A673 (cell line): ENCODE measurements around the gene OTOGL. TPM values are rescaled to one million over a fixed set of nuclear protein-coding genes. Genes with fewer than 3 reads are reported as not detected.

ENCODE experiments used
- BruUV-seq: library from RNA; stranded (reverse); fragments of 400-500 nt; replicated peaks from 2 replicates; lab custom pipeline; 2021; lab: Mats Ljungman, UMichigan
- CTCF ChIA-PET: fragments of 300-600 bp; sonication (Branson Sonifier 250); formaldehyde crosslinking; loops from one replicate; lab custom pipeline; 2022; ENCODE audit warnings: antibody characterized with exemption; lab: Charles Lee
- POLR2A ChIA-PET: fragments of 300-600 bp; sonication (Branson Sonifier 250); formaldehyde crosslinking; loops from one replicate; lab custom pipeline; 2022; ENCODE audit warnings: antibody characterized with exemption; ENCODE audit not compliant: low non-redundant PET; lab: Charles Lee
- DNase-seq: peaks from one replicate; pipeline ENCODE4 v3.0.0-alpha.2; 2015; ENCODE audit warnings: low spot score
- H3K27ac ChIP-seq: fragments of 200-600 bp; sonication (generic); 2 replicates; pipeline ENCODE4 v1.5.1; 2016; ENCODE audit warnings: mixed run types, low read depth, mild to moderate bottlenecking, mixed read lengths, antibody characterized with exemption, low read length; ENCODE audit not compliant: poor library complexity, severe bottlenecking
- H3K27me3 ChIP-seq: fragments of 200-600 bp; sonication (generic); replicated peaks from 2 replicates; pipeline ENCODE4 v1.6.1; 2017; ENCODE audit warnings: mixed run types, low read depth, mild to moderate bottlenecking, mixed read lengths, antibody characterized with exemption, low read length; ENCODE audit not compliant: insufficient read depth, poor library complexity
- H3K36me3 ChIP-seq: fragments of 200-600 bp; sonication (generic); 2 replicates; pipeline ENCODE4 v1.6.1; 2016; ENCODE audit warnings: mixed run types, mild to moderate bottlenecking, mixed read lengths, antibody characterized with exemption, low read length; ENCODE audit not compliant: insufficient read depth, poor library complexity, severe bottlenecking
- H3K4me1 ChIP-seq: fragments of 200-600 bp; sonication (generic); 2 replicates; pipeline ENCODE4 v1.6.1; 2017; ENCODE audit warnings: mixed run types, mild to moderate bottlenecking, mixed read lengths, antibody characterized with exemption, low read length; ENCODE audit not compliant: insufficient read depth, poor library complexity, severe bottlenecking
- H3K4me3 ChIP-seq: fragments of 200-600 bp; sonication (generic); 2 replicates; pipeline ENCODE4 v1.5.1; 2016; ENCODE audit warnings: low read depth, mixed run types, mild to moderate bottlenecking, mixed read lengths, low read length; ENCODE audit not compliant: poor library complexity, severe bottlenecking
- H3K9me3 ChIP-seq: fragments of 200-600 bp; sonication (generic); 2 replicates; pipeline ENCODE4 v1.6.1; 2016; ENCODE audit warnings: mixed run types, low read depth, mild to moderate bottlenecking, mixed read lengths, antibody characterized with exemption, low read length; ENCODE audit not compliant: poor library complexity, severe bottlenecking
- CTCF ChIP-seq: fragments of 300-800, 200-600 bp; sonication (generic); conservative IDR thresholded peaks from 2 replicates; pipeline ENCODE4 v1.5.1; 2017; ENCODE audit warnings: low read depth, mild to moderate bottlenecking, antibody characterized with exemption, low read length, moderate library complexity, mixed read lengths
- EZH2 ChIP-seq: fragments of 200-600 bp; sonication (generic); IDR thresholded peaks from 2 replicates; pipeline ENCODE4 v1.6.1; 2017; ENCODE audit warnings: borderline replicate concordance, low read depth, mild to moderate bottlenecking, mixed read lengths, antibody characterized with exemption, low read length; ENCODE audit not compliant: poor library complexity, severe bottlenecking
- intact Hi-C: fragments of 100-400 bp; cut with micrococcal nuclease; formaldehyde crosslinking; loops from one replicate; pipeline ENCODE4 v1.10.0; 2022; ENCODE audit not compliant: unreplicated experiment
- total RNA-seq: library from RNA; stranded (reverse); gene quantifications from 2 replicates; pipeline ENCODE4 v1.2.3, GENCODE V29; 2021

Gene OTOGL
- total RNA-seq, 1 experiment from 2014 or later, result 0.73 TPM

GRCh38 chr12:80381121-80381520, 281.8 kb downstream of the OTOGL start:
- peaks cover 7% of the 10 kb centered on the region for H3K4me1 ChIP-seq
- no peaks in the 10 kb centered on the region for H3K36me3 ChIP-seq
- no peaks in the 10 kb centered on the region for H3K27me3 ChIP-seq
- H3K27ac ChIP-seq, result no peak overlapping the region
- no peak overlapping the region for H3K4me3 ChIP-seq
- no peak for DNase-seq
- intact Hi-C loops, result no loop called here
- no TSS peak for BruUV-seq
- CTCF ChIA-PET, result no interaction called here
- no peaks in the 10 kb centered on the region for H3K9me3 ChIP-seq
- POLR2A ChIA-PET, result no interaction called here
- TF ChIP-seq CTCF (no peak), EZH2 (no peak)

GRCh38 chr12:80382254-80382653, 282.9 kb downstream of the OTOGL start:
- Histone ChIP-seq H3K4me3 (no peak overlapping the region), H3K4me1 (peaks cover 7% of the 10 kb centered on the region), H3K9me3 (no peaks in the 10 kb centered on the region), H3K36me3 (no peaks in the 10 kb centered on the region), H3K27me3 (no peaks in the 10 kb centered on the region), H3K27ac (no peak overlapping the region)
- no TSS peak for BruUV-seq
- DNase-seq, result no peak
- ChIA-PET POLR2A (no interaction called here), CTCF (no interaction called here)
- intact Hi-C loops, result no loop called here
- TF ChIP-seq EZH2 (no peak), CTCF (no peak)

GRCh38 chr12:80400571-80400991, 301.2 kb downstream of the OTOGL start:
- no peak overlapping the region for H3K27ac ChIP-seq
- no peaks in the 10 kb centered on the region for H3K36me3 ChIP-seq
- peak overlapping the region; percentile 27 for H3K4me3 ChIP-seq
- ChIA-PET POLR2A (interaction anchor here (0.8 kb wide), 1 partner anchor 708 kb away, joined by 3 read pairs; no protein-coding TSS in a partner anchor), CTCF (interaction anchor here (0.6 kb wide), 1 partner anchor 214 kb away, joined by 4 read pairs; no protein-coding TSS in a partner anchor)
- H3K27me3 ChIP-seq, result no peaks in the 10 kb centered on the region
- no TSS peak for BruUV-seq
- H3K4me1 ChIP-seq, result no peaks in the 10 kb centered on the region
- TF ChIP-seq CTCF, result no peak
- no peak for TF ChIP-seq EZH2
- no peaks in the 10 kb centered on the region for H3K9me3 ChIP-seq
- DNase-seq, result no peak
- intact Hi-C loops, result no loop called here
